Suppressor macrophage treated with lipopolysaccharide for 4 hours (primary cell): Measurements from ENCODE around the gene TMEM82.
"Not testable (repeated sequence)": the region's sequence is repeated elsewhere in the genome, so short reads cannot be mapped to it uniquely, and the experiment has no call there.

Experiments
- DNase-seq: peaks from one replicate; pipeline ENCODE4 v3.0.0-alpha.2; 2020

TMEM82 gene

DNA sequence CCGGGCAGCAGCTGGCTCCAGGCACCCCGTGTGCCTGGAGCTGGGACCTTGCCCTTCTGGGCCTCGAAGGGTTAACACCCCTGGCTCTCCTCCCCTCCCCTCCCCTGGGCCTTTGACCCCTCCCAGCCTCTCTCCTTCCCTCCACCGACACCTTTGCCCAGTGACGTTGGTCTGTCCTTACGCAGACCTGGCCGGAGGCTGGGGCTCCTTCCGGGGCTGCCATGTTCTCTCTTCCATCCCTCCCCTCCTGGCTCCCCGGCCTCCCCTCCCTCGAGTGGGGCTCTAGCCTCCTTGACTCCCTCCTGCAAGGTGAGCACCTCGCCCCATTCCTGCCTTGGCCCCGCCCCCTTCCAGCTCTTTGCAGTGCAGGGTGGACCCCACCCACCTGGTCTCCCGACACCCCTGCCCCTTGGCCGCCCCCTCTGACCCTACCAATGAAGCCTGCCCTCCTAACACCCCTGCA, at the start of gene TMEM82:
Gene TMEM82 (plus strand): TSS at position 161 of the 463 bp plus-strand sequence. CDS start 61 bp downstream, at position 222.
- no peak for DNase-seq

- no peak for DNase-seq
Observed at GRCh38 chr1:15693371-15693770, 48.9 kb upstream of the TMEM82 start.

DNA sequence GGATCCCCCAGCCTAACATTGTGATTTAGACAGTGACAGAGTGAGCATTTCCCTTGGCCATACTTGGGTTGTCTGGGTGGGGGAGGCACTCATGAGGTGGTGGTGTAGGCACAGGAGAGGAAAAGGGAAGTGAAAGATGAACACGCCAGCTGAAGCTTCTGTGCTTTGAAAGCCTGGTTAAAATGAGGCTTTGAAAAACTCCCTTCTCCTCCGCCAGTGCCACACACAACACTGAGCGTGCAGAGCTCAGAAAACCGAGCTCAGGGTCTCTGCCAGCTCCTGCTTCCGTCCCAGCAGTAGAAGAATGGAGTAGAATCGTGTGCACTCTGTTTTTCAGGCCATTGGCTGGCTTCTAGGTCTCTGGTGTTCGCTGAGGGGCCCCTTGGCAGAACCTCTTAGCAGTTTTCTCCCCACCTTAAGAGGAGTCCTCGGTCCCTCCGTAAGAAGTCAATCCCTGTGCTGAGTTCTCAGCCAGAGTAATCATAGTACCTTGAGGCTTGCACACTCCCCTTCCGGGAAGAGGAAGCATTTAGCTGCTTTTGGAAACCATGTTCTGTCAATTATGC, 45.3 kb upstream of the TMEM82 start:
- DNase-seq: peak; percentile 88

DNA sequence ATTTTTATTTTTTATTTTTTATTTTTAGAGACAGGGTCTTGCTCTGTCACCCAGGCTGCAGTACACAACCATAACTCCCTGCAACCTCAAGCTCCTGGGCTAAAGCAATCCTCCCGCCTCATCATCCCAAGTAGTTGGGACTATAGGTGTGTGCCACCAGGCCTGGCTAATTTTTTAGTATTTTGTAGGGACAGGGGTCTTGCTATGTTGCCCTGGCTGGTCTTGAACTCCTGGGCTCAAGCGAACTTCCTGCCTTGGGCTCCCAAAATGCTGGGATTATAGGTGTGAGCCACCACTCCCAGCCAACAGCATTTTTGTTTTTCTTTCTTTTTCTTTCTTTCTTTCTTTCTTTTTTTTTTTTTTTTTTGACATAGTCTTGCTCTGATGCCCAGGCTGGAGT, 44.1 kb upstream of the TMEM82 start:
- DNase-seq: no peak

GRCh38 chr1:15699321-15699720, 43.0 kb upstream of the TMEM82 start:
- DNase-seq: not testable (repeated sequence)

DNA sequence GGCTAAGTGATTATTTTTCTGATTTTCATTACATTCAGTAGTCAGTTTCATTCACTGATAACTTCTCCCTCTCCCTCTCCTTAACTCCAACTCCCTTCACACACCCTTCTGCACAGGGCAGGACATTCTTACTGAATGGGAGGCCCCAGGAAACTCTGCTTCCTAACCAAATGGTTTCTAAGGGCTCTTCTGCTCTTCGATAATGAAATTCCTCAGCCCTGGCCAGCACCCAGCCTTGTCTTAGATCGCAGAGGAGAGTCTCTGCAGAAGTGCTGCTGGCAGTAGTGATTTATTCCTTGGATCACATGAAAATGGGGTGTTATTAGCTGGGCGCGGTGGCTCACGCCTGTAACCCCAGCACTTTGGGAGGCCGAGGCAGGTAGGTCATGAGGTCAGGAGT, 41.8 kb upstream of the TMEM82 start:
- DNase-seq: no peak

DNA sequence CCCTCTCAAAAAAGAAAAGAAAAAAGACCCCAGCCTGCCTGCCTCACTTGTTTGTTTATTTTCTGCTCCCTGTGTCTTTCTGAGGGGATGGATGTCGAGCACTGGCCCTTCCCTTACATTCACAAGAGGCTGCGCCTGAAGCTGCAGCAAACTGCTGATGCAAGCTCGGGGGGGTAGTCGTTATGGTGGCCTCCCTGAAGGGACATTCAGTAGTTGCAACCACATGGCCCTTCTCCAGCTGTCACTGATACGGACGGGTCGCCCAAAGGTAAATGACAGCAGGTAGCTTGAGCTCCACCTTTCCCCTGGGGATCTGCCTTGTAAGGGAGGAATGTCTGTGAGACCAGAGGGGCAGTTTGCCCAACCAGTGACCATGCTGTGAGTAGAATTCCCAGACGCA, 40.5 kb upstream of the TMEM82 start:
- DNase-seq: no peak

GRCh38 chr1:15702722-15703550, 39.4 kb upstream of the TMEM82 start:
- DNase-seq: no peak

- DNase-seq: peak; percentile 66
Observed at GRCh38 chr1:15703562-15703961, 38.7 kb upstream of the TMEM82 start.

DNA sequence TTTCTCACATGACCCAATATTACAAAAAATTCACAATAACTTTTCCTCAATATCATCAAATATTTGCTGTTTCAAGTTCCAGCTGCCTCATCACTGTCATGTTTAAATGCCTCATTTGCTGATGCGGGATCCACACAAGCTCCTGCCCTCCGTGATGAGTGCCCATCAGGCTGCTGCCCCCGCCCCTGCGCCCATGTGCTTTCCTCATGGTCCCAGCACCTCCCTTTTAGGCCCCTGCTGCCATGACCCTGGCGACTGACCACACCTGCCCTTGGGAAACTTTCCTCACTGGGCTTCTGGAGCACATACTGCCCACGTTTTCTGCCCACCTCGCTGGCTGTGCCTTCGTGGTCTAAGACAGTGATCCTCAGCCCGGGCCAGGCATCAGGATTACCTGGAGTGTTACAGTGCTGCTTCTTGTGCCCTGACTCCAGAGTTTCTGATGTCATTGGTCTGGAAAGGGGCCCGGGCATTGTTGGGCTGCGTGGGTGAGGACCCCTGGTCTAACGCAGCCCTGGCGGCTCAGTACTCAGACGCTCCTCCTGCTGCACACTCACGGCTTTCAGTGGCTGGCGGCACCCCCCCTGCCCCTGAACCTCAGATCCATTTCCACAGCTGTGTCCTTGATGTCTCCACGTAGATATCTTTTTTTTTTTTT, 37.6 kb upstream of the TMEM82 start:
- DNase-seq: no peak

DNA sequence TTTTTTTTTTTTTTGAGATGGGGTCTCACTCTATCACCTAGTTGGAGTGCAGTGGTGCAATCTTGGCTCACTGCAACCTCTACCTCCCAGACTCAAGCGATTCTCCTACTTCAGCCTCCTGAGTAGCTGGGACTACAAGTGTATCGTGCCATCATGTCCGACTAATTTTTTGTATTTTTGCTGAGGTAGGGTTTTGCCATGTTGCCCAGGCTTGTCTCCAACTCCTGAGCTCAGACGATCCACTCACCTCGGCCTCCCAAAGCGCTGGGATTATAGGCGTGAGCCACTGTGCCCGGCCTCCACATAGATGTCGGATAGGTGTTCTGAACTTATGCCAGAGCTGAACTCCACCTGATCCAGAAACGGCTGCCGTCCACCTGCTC, 37.1 kb upstream of the TMEM82 start:
- no peak for DNase-seq

DNA sequence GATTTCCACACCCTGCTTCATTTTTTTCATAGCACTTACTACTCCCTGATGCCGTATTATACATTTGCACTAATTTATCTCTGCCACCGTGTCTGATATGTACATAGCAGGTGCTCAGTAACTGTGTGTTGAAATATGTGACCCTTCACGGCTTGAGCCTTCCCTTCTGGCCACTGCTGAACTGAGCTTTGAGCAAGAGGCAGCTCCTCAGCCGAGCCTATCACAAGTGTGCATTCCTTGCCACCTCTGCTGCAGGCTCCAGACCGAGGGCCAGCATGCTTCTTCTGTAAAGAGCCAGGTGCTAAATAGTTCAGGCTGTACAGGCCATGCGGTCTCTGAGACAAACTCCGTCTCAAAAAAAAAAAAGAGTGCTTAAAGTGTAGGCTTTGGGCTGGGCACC, 35.5 kb upstream of the TMEM82 start:
- DNase-seq: no peak

- peak; percentile 37 for DNase-seq
Observed at GRCh38 chr1:15707239-15707925, 34.9 kb upstream of the TMEM82 start.

- no peak for DNase-seq
Observed at GRCh38 chr1:15708486-15709137, 33.7 kb upstream of the TMEM82 start.

GRCh38 chr1:15709226-15709625, 33.1 kb upstream of the TMEM82 start:
- no peak for DNase-seq

- no peak for DNase-seq
Observed at GRCh38 chr1:15712168-15712567, 30.1 kb upstream of the TMEM82 start.

- DNase-seq: no peak
Observed at GRCh38 chr1:15714406-15715136, 27.7 kb upstream of the TMEM82 start.

DNA sequence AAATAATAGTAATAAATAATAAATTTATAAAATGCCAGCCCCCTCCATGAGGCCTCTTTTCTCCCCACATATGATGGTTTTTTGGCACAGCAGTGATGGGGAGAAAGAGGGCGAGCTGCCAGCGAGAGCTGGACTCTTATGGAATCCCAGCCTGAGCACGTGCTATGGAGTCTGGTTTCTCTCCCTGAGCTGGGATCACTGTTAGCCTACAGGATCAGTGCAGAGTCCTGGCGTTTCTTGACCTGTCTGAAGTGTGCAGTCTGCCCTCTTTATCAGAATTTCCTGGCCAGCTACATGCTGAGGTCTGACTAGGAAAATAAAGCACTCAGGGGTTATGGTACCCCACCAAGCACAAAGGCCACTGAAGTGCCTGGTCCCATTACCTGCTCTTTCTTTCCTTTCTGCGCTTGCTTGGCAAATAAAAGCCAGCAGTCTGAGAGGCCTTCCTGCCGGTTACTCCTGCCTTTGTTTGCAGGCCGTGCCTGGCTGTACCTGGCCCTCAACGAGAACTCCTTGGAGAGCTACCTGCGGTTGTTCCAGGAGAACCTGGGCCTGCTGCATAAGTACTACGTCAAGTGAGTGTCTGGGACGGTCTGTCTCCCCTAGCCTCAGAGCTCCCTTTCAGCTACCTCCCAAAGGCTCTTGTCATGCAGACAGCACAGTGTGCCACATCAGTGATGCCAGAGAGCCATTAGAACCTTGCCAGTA, 24.7 kb upstream of the TMEM82 start:
- DNase-seq: no peak

- DNase-seq: no peak
Observed at GRCh38 chr1:15718199-15718601, 24.1 kb upstream of the TMEM82 start.

GRCh38 chr1:15719381-15720120, 22.7 kb upstream of the TMEM82 start:
- DNase-seq: no peak

- no peak for DNase-seq
Observed at GRCh38 chr1:15720861-15721260, 21.4 kb upstream of the TMEM82 start.
